Measurements from ENCODE around the gene FBXO33. TPM values are rescaled to one million over a fixed set of nuclear protein-coding genes. Genes with fewer than 3 reads are reported as not detected.
A peak's percentile ranks its signal among the peaks of the same experiment; 100 is the strongest.
"Not testable (repeated sequence)": the region's sequence is repeated elsewhere in the genome, so short reads cannot be mapped to it uniquely, and the experiment has no call there.

Gene FBXO33
- polyA plus RNA-seq, 1 donor: 9.0 TPM

DNA sequence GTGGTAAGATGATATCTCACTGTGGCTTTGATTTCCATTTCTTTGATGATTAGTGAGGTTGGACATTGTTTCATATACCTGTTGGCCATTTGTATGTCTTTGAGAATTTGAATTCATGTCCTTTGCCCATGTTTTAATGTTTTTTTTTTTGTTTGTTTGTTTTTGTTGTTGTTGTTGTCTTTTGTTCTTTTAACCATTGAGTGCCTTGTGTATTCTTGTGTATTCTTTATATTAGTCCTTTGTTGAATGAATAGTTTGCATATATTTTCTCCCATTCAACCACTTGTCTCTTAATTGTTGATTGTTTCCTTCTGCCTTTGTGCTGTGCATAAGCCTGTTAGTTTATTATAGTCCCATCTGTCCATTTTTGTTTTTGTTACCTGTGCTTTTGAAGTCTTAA is 71.9 kb downstream of the FBXO33 start:
- Histone ChIP-seq H3K4me3 (ENCODE audit: low read length) (no peak overlapping the region), H3K36me3 (ENCODE audit: control insufficient read depth, insufficient read depth, low read length) (peaks cover 11% of the 10 kb centered on the region), H3K4me1 (ENCODE audit: control insufficient read depth, insufficient read depth, low read length) (no peaks in the 10 kb centered on the region), H3K27ac (ENCODE audit: low read length) (no peak overlapping the region), H3K9me3 (ENCODE audit: control insufficient read depth, low read depth, low read length) (peaks cover 11% of the 10 kb centered on the region), H3K27me3 (ENCODE audit: control insufficient read depth, insufficient read depth, low read length) (no peaks in the 10 kb centered on the region)
- no peak for DNase-seq

DNA sequence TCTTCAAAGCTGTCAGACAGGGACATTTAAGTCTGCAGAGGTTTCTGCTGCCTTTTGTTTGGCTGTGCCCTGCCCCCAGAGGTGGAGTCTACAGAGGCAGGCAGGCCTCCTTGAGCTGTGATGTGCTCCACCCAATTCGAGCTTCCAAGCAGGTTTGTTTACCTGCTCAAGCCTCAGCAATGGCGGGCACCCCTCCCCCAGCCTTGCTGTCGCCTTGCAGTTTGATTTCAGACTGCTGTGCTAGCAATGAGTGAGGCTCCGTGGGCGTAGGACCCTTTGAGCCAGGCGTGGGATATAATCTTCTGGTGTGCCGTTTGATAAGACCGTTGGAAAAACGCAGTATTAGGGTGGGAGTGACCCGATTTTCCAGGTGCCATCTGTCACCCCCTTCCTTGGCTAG is 73.2 kb downstream of the FBXO33 start:
- no CpG with 5 or more reads among the region's 10 CpGs for WGBS (ENCODE audit: insufficient coverage, low lambda C conversion rate)
- not testable (repeated sequence) for H3K27ac ChIP-seq (ENCODE audit: low read length); DNase-seq; H3K9me3 ChIP-seq (ENCODE audit: control insufficient read depth, low read depth, low read length); H3K4me3 ChIP-seq (ENCODE audit: low read length); H3K36me3 ChIP-seq (ENCODE audit: control insufficient read depth, insufficient read depth, low read length); H3K4me1 ChIP-seq (ENCODE audit: control insufficient read depth, insufficient read depth, low read length); H3K27me3 ChIP-seq (ENCODE audit: control insufficient read depth, insufficient read depth, low read length)

DNA sequence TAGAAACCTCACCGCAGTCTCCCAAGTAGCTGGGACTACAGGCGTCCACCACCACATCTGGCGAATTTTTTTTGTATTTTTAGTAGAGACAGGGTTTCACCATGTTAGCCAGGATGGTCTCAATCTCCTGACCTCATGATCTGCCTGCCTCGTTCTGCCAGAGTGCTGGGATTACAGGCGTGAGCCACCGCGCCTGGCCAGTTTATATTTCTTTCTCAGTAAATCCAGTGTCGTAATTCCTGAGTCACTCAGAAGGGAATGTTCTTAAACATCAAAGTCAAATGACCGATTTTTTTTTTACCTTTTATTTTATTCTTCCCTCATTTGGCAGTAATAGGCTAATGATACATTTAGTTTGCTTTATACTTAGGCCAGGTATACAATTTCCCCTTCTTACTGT is 80.5 kb downstream of the FBXO33 start:
- H3K27me3 ChIP-seq (ENCODE audit: control insufficient read depth, insufficient read depth, low read length): no peaks in the 10 kb centered on the region
- H3K4me3 ChIP-seq (ENCODE audit: low read length): no peak overlapping the region
- peaks cover 23% of the 10 kb centered on the region for H3K36me3 ChIP-seq (ENCODE audit: control insufficient read depth, insufficient read depth, low read length)
- 90% methylated on average over 3 of the region's 9 CpGs for WGBS (ENCODE audit: insufficient coverage, low lambda C conversion rate)
- no peak for DNase-seq
- H3K9me3 ChIP-seq (ENCODE audit: control insufficient read depth, low read depth, low read length): no peaks in the 10 kb centered on the region
- no peak overlapping the region for H3K27ac ChIP-seq (ENCODE audit: low read length)
- H3K4me1 ChIP-seq (ENCODE audit: control insufficient read depth, insufficient read depth, low read length): no peaks in the 10 kb centered on the region

DNA sequence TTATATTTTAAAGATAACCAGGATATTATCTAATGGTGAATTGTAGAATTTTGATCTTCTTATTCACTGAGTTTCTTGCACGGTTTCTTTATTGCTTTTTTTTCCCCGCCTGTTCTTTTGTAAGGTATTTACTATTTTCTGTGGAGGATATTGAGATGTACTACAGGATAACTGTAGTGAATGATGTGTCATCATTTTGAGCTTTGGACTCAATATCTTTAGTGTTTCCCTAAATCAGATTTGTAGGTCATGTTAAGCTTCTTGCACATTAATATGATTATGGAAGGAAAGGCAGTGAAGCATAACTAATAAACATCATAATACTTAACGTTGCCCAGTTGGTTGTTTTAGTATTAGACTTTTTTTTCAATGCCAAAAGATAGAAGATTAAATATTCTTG is 81.4 kb downstream of the FBXO33 start:
- H3K27me3 ChIP-seq (ENCODE audit: control insufficient read depth, insufficient read depth, low read length): no peaks in the 10 kb centered on the region
- WGBS (ENCODE audit: insufficient coverage, low lambda C conversion rate): 69% methylated on average over 3 of the region's 3 CpGs
- no peak overlapping the region for H3K27ac ChIP-seq (ENCODE audit: low read length)
- peaks cover 26% of the 10 kb centered on the region for H3K36me3 ChIP-seq (ENCODE audit: control insufficient read depth, insufficient read depth, low read length)
- H3K4me1 ChIP-seq (ENCODE audit: control insufficient read depth, insufficient read depth, low read length): no peaks in the 10 kb centered on the region
- H3K4me3 ChIP-seq (ENCODE audit: low read length): no peak overlapping the region
- no peaks in the 10 kb centered on the region for H3K9me3 ChIP-seq (ENCODE audit: control insufficient read depth, low read depth, low read length)
- peak in 1 of 2 donors; percentile 17 for DNase-seq

Other genes with a start within 250 kb of the FBXO33 start
- gene MIA2, start 198.5 kb downstream of the FBXO33 start, polyA plus RNA-seq: 231 TPM